NT2/D1 (cell line): ENCODE results near the gene SLC10A3.

Source experiments
- YY1 ChIP-seq: IDR thresholded peaks from 2 replicates; pipeline ENCODE4 v1.6.1; 2011; ENCODE audit not compliant: insufficient read length, insufficient read depth
- ZNF274 ChIP-seq: IDR thresholded peaks from 2 replicates; pipeline ENCODE4 v1.6.1; 2011; ENCODE audit warnings: mild to moderate bottlenecking, low read depth, low read length

- TF ChIP-seq ZNF274, result no peak
- no peak for TF ChIP-seq YY1
Measured at GRCh38 chrX:154511761-154512160, 21.3 kb upstream of the SLC10A3 start.
